Suppressor macrophage treated with lipopolysaccharide for 1 hour (primary cell): Measurements from ENCODE around the gene SNTG2.

Source experiments
- DNase-seq, 3 donors: peaks; one replicate each; pipeline ENCODE4 v3.0.0-alpha.2; 2020 to 2022

The SNTG2 gene

DNA sequence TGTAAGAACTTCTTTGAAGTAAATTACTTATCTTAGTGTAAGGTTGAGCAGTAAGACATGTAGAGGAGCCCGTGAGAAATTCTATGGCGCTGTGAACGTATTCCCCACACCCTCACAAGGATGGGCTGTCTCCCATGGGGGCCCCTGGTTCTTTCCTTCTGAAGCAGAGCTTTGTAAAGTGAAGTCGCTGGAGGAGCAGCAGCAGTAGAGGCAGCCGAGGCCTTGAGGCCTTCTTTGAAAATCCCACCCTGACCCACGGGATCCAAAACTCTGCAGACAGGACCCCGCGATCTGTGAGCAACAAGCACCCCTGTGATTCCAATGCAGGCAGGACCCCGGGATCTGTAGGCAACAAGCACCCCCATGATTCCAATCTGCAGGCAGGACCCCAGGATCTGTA lies 23.8 kb upstream of the SNTG2 start:
- no peak for DNase-seq

GRCh38 chr2:929011-929735 lies 21.5 kb upstream of the SNTG2 start:
- no peak for DNase-seq

DNA sequence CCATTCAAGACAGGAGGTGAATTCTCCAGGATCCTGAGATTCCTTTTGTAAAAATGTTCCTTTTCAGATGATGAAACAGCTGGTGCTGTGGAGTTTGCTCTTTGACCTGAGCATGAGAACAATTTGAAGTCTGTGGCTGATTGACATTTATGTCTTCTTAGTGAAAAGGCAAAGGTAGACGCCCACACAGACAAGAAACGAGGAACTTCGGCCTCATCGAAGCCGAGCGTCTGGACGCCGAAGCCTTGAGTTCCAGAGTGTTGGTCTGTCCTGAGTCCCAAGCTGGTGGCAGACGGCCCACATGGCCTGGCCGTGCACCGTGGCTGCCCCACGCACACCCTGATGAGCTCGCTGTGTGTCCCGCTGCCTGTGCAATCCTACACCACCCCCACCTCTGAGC lies 20.7 kb upstream of the SNTG2 start:
- no peak for DNase-seq

DNA sequence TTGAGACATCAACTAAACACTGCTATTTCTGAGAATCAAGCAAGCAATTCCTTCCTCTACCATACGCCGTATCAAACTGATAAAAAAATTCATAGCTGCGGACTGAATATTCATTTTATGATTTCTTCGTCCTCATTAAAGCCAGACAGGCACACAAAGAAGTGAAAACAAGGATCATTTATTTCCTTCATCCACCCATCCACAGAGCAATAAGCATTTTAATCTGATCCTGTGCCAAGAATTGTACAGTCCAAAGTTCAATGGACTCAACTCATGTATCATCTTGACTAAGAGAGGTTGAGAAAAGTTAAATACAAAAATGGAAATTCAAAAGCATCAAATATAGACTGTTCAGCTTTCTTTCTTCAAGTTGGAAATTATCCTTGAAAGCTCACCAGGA lies 19.7 kb upstream of the SNTG2 start:
- DNase-seq, result no peak

- DNase-seq, result no peak
These were observed 18.1 kb upstream of the SNTG2 start for GRCh38 chr2:932320-933115.

GRCh38 chr2:933734-934295 lies 16.8 kb upstream of the SNTG2 start:
- no peak for DNase-seq

DNA sequence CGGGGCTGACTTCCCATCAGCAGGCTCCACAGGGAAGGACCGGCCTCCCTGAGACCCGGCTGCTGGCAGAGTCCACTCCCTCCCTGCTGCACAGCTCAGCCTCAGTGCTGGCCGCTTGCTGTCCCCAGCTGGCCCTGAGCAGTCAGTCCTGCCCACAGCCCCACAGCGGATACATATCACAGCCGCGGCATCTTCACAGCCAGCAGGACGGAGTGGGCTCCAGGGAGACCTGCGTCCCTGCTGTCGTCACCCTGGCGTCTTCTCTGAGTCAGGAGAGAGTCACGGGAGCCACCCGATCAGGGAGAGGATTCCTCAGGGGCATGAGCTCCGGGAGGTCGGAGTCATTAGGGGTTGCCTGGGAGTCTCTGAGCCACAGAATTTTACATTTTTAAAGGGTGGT lies 13.1 kb upstream of the SNTG2 start:
- no peak for DNase-seq

GRCh38 chr2:938181-939005 lies 12.3 kb upstream of the SNTG2 start:
- DNase-seq, result no peak

GRCh38 chr2:939936-940601 lies 10.6 kb upstream of the SNTG2 start:
- DNase-seq, result no peak

- no peak for DNase-seq
These were observed 8.8 kb upstream of the SNTG2 start for GRCh38 chr2:941871-942270.

DNA sequence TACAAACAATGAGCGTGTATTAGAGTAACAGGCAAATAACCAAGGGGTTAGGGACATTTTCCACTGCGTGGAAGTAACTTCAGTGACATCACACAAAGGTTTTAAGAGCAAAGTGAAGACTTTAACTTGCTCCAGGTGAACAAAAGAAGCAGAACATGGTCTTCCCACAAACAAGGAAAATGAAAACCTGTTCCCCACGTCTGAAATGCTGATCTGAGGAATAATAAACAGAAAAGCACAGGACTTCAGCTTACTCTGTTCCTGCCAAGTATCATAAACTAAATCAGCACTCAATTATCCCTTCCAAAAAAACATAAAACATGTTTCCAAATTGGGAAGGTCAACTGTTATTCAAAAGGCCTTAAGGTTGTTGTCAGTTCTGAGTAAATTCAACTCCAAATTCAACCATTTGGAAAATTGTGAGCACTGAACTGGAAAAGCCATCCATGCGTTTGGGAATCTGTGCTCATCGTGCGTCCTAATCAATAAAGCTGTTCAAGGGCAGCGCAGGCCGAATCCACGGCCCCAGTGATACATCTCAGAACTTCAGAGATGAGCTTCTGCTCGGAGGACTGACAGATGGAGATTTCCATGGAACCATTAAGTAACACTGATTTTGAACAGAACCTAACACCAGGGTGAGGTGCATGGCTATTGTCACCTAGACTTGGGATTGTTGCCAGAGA lies 7.7 kb upstream of the SNTG2 start:
- DNase-seq, result no peak

- no peak for DNase-seq
These were observed 7.2 kb upstream of the SNTG2 start for GRCh38 chr2:943461-943797.

DNA sequence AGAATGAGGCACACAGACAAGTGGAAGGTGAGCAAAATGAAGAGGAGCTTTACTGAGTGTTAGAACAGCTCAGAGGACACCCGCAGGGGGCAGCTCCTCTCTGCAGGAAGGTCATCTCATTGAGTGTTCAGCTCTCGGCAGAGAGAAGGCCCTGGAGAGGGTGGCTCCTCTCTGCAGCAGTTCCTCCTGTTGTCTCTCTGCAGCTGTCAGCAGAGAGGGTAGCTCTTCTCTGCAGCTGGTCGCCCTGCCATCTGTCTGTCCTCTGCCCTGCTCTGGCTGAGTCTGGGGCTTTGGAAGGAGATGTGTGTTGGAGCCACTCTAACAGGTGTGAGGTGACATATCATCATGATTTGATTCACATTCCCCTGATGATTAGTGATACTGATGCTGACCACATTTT lies 6.8 kb upstream of the SNTG2 start:
- DNase-seq, result no peak

DNA sequence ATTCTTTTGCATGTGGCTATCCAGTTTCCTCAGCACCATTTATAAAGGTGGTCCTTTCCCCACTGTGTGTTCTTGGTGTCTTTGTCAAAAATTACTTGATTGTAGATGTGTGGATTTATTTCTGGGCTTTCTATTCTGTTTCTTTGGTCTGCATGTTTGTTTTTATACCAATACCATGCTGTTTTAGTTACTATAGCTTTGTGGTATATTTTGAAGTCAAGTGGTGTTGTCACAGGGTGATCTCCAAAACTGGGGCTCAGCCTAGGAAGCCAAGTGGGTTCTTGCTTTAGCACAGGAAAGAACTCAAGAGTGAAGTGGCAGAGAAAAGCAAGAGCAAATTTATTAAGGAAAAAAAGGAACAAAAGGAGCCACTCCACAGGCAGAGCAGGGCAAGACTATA lies 6.0 kb upstream of the SNTG2 start:
- DNase-seq, result no peak

- DNase-seq, result no peak
These were observed 5.5 kb upstream of the SNTG2 start for GRCh38 chr2:945104-945503.

DNA sequence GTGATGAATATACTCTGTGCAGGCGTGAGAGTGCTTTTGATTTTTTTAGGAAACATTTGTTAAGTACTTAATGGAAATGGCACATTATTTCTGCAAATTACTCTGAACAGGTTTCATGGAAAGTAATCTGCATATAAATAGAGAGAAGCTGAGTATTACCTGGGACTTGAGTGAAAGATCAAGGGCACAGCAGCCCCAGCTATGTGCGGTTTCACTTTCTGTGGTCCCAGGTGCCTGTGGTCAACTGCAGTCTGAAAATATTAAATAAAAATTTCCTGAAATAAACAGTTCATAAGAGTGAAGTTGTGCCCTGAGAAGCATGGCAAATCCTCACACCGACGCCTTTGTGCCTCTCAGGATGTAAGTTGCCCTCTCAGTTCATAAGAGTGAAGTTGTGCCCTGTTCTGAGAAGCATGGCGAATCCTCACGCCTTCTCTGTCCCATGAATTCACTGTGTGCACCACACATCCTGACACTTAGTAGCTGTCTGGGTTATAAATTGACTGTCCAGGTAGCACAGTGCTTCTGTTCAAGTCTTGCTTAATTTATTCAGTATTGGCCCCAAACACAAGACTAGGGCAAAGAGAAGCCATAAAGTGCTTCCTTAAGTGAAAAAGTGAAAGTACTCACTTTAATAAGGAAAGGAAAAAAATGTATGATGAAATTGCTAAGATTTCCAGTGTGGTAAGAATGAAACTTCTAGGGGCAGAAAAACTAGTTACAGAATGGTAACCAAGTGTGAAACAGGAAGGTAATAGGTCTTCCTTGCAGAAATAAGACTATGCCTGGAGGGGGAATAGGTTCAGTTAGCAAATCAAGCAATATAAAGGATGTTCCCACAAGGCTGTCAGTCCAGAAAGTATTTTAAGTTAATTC lies 4.3 kb upstream of the SNTG2 start:
- DNase-seq, result no peak

DNA sequence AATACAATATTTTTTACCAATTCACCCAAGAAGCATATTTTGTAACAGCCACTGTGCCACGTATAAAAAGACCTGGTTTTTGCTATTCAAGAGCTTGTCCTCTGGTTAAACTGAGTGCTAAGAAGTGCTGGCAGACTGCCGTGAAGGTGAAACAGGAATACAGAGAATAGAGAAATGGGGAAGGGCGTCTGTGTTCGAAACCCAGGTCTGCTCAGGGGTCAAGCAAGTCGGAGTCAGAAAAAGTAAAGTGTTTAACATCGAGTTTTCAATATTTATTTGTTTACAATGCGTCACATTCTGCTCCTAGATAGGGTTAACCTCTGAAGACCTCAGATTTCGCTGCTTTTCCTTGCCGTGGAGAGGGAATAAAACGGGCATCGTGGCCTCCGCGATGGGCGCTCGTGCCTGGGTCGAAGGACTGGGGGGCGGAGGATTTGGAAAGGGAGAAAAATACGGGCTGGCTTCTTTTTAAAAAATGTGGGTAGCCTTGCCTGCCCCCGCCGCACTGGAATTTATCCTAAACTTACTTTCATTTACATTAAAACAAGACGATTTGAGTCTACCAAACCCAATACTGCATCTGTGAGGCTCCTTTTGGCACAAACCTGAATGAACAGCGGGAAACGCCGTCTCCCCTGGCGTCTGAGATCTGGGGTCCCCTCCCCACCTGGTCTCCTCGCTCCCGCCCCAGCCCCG lies 1.1 kb upstream of the SNTG2 start:
- no peak for DNase-seq

- DNase-seq, result no peak
These were observed 766 bp downstream of the SNTG2 start for GRCh38 chr2:951224-952006.

DNA sequence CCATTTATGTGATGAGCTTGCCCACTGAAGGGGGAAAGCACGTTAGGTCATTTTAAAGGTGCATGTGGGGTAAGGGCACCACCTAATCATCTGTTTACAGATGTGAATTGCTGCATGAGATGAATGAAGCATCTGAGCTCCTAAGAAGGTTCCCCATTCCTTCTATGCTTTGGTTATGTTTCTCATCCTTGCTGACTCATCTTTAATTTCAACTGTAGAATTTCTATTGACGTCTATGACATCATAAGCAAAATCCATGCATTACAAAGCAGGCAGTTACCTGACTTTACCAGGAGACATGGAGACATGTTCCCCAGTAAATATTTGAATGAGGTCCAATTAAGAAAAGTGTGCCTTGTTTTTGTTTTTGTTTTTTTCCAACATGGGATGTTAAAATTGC lies 2.8 kb downstream of the SNTG2 start:
- DNase-seq, result no peak
